ENCODE results near the gene TRDN. TPM values are rescaled to one million over a fixed set of nuclear protein-coding genes. Genes with fewer than 3 reads are reported as not detected.

The TRDN gene
- total and polyA plus RNA-seq, 4 donors: 0.04 to 0.11 (median 0.05) TPM; not detected in 1

- Histone ChIP-seq H3K4me3 (no peak overlapping the region), H3K27ac (ENCODE audit: low read depth in 1 of 2, low read length in 1 of 2) (no peak overlapping the region), H3K9ac (ENCODE audit: insufficient read depth in 1 of 2, low read length in 2 of 2) (no peak overlapping the region), H3K36me3 (ENCODE audit: control insufficient read depth in 4 of 4, insufficient read depth in 4 of 4, low read length in 4 of 4) (no peaks in the 10 kb centered on the region), H3K4me1 (ENCODE audit: control insufficient read depth in 5 of 5, insufficient read depth in 5 of 5, low read length in 5 of 5) (no peaks in the 10 kb centered on the region), H3K9me3 (ENCODE audit: control insufficient read depth in 4 of 4, insufficient read depth in 3 of 4, low read length in 3 of 4) (no peaks in the 10 kb centered on the region), H3K27me3 (ENCODE audit: control insufficient read depth in 3 of 3, insufficient read depth in 3 of 3, low read length in 2 of 3) (no peaks in the 10 kb centered on the region)
- WGBS, 2 donors: 85 to 89% methylated on average over 2 of the region's 2 CpGs
- DNase-seq (no peak), ATAC-seq (ENCODE audit: insufficient read depth, low FRiP score) (no peak)
- TF ChIP-seq CTCF (IDR thresholded peaks at IDR 0.05; ENCODE audit: control extremely low read depth, extremely low read depth): no peak
Measured at GRCh38 chr6:123214433-123214832, 422.3 kb downstream of the TRDN start.

- H3K9ac ChIP-seq (ENCODE audit: insufficient read depth in 1 of 2, low read length in 2 of 2): no peak overlapping the region
- no peaks in the 10 kb centered on the region for H3K36me3 ChIP-seq (ENCODE audit: control insufficient read depth in 4 of 4, insufficient read depth in 4 of 4, low read length in 4 of 4)
- WGBS, 2 donors: 86 to 95% methylated on average over 3 of the region's 3 CpGs
- no peaks in the 10 kb centered on the region for H3K27me3 ChIP-seq (ENCODE audit: control insufficient read depth in 3 of 3, insufficient read depth in 3 of 3, low read length in 2 of 3)
- H3K4me1 ChIP-seq (ENCODE audit: control insufficient read depth in 5 of 5, insufficient read depth in 5 of 5, low read length in 5 of 5): no peaks in the 10 kb centered on the region
- H3K9me3 ChIP-seq (ENCODE audit: control insufficient read depth in 4 of 4, insufficient read depth in 3 of 4, low read length in 3 of 4): no peaks in the 10 kb centered on the region
- DNase-seq: no peak
- H3K27ac ChIP-seq (ENCODE audit: low read depth in 1 of 2, low read length in 1 of 2): no peak overlapping the region
- TF ChIP-seq CTCF (IDR thresholded peaks at IDR 0.05; ENCODE audit: control extremely low read depth, extremely low read depth): no peak
- ATAC-seq (ENCODE audit: insufficient read depth, low FRiP score): no peak
- H3K4me3 ChIP-seq: no peak overlapping the region
Measured at GRCh38 chr6:123213921-123214320, 422.8 kb downstream of the TRDN start.

GRCh38 chr6:123211777-123212545, 424.8 kb downstream of the TRDN start:
- Histone ChIP-seq H3K27ac (ENCODE audit: low read depth in 1 of 2, low read length in 1 of 2) (no peak overlapping the region), H3K27me3 (ENCODE audit: control insufficient read depth in 3 of 3, insufficient read depth in 3 of 3, low read length in 2 of 3) (no peaks in the 10 kb centered on the region), H3K9me3 (ENCODE audit: control insufficient read depth in 4 of 4, insufficient read depth in 3 of 4, low read length in 3 of 4) (no peaks in the 10 kb centered on the region), H3K4me3 (no peak overlapping the region), H3K36me3 (ENCODE audit: control insufficient read depth in 4 of 4, insufficient read depth in 4 of 4, low read length in 4 of 4) (no peaks in the 10 kb centered on the region), H3K4me1 (ENCODE audit: control insufficient read depth in 5 of 5, insufficient read depth in 5 of 5, low read length in 5 of 5) (no peaks in the 10 kb centered on the region), H3K9ac (ENCODE audit: insufficient read depth in 1 of 2, low read length in 2 of 2) (no peak overlapping the region)
- DNase-seq (no peak), ATAC-seq (ENCODE audit: insufficient read depth, low FRiP score) (no peak)
- WGBS, 2 donors: 81 to 89% methylated on average over 4 of the region's 4 CpGs
- TF ChIP-seq CTCF (IDR thresholded peaks at IDR 0.05; ENCODE audit: control extremely low read depth, extremely low read depth): no peak

- Histone ChIP-seq H3K27me3 (ENCODE audit: control insufficient read depth in 3 of 3, insufficient read depth in 3 of 3, low read length in 2 of 3) (no peaks in the 10 kb centered on the region), H3K9me3 (ENCODE audit: control insufficient read depth in 4 of 4, insufficient read depth in 3 of 4, low read length in 3 of 4) (no peaks in the 10 kb centered on the region), H3K4me3 (no peak overlapping the region), H3K9ac (ENCODE audit: insufficient read depth in 1 of 2, low read length in 2 of 2) (no peak overlapping the region), H3K4me1 (ENCODE audit: control insufficient read depth in 5 of 5, insufficient read depth in 5 of 5, low read length in 5 of 5) (no peaks in the 10 kb centered on the region), H3K27ac (ENCODE audit: low read depth in 1 of 2, low read length in 1 of 2) (no peak overlapping the region), H3K36me3 (ENCODE audit: control insufficient read depth in 4 of 4, insufficient read depth in 4 of 4, low read length in 4 of 4) (no peaks in the 10 kb centered on the region)
- 87 to 88% methylated on average over 2 of the region's 2 CpGs for WGBS, 2 donors
- no peak for ATAC-seq (ENCODE audit: insufficient read depth, low FRiP score)
- no peak for DNase-seq
- no peak for TF ChIP-seq CTCF (IDR thresholded peaks at IDR 0.05; ENCODE audit: control extremely low read depth, extremely low read depth)
Measured at GRCh38 chr6:123210645-123211044, 426.1 kb downstream of the TRDN start.

All from lung (tissue), 12 donors.